HG03565 (cell line): Measurements from ENCODE around the gene RCAN2.
A peak's percentile ranks its signal among the peaks of the same experiment; 100 is the strongest.
"Not testable (repeated sequence)": the region's sequence is repeated elsewhere in the genome, so short reads cannot be mapped to it uniquely, and the experiment has no call there.

Experiments used
- ATAC-seq: cut with Tn5 transposase; IDR thresholded peaks from one replicate; pipeline ENCODE4 v1.9.1; 2021; ENCODE audit warnings: mild to moderate bottlenecking, moderate library complexity; ENCODE audit not compliant: unreplicated experiment

The RCAN2 gene

DNA sequence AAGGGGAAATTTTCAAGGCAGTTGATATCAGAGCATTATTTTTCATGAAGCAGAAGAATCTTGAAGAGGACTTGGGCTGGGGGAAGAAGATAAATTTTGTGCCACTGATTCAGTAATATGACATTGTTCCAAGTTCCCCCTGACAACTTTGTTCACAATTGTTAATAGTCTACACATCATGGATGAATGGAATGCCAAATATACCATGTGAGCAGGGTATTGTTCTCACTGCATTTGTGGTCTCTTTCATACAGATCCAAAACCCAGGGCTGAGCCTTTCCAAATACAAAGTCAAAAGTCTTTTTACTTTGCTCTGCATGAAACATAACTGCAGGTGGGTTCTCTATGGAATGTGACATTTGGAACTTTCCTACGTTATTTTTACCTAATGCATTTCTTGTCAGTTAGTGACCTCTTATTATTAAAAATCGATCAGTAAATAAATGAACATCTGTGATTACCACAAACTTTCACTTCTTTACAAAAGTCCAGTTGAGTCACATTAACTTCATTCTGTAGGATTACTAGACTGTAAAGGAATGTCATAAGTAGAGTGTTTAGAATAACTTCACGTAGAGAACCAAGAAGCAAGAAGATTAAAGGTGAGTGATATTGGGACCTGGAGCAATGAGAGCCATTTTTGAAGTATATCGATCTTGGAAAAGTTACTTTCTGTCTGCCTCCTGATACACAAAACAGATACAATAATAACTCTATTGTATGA lies 100.9 kb downstream of the RCAN2 start:
- ATAC-seq = no peak

DNA sequence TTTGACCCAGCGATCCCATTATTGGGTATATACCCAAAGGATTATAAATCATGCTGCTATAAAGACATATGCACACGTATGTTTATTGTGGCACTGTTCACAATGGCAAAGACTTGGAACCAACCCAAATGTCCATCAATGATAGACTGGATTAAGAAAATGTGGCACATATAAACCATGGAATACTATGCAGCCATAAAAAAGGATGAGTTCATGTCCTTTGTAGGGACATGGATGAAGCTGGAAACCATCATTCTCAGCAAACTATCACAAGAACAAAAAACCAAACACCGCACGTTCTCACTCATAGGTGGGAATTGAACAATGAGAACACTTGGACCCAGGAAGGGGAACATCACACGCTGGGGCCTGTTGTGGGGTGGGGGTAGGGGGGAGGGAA lies 103.5 kb downstream of the RCAN2 start:
- not testable (repeated sequence) for ATAC-seq

DNA sequence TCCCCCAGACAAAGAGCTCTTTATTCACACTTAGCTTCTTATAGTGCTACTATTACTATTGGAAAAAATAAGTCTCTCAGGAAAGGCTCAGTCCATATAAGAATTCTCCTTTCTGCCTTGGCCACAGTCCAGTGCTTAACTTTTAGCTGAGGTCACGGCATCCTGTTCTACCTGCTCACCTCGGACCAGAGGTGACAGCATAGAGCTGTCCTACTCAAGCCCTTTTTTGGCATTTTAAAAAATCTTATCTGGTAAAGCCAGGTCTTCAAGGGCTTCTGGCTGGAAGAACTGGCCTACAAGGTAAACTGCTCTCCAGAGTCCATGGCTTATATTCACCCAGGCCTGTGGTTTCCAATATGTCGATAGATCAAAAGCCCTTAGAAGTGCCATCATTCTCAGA lies 109.7 kb downstream of the RCAN2 start:
- no peak for ATAC-seq

DNA sequence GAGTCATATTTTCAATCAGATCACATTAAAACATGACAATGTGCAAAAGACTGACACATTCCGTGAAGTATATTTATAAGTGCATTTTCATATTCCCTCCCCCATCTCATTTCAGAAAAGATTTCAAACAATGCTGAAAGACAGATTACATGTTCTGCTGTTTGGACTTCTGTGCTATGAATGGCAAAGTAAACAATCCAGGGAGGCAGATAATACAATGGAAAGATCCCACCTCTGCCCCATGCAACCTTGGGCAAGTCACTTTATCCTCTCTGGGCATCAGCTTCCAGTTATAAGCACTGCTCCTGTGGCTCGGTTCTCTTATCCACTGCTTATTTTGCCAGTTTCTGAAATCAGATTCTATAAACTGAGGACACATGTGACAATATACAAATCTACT lies 110.2 kb downstream of the RCAN2 start:
- ATAC-seq = no peak

DNA sequence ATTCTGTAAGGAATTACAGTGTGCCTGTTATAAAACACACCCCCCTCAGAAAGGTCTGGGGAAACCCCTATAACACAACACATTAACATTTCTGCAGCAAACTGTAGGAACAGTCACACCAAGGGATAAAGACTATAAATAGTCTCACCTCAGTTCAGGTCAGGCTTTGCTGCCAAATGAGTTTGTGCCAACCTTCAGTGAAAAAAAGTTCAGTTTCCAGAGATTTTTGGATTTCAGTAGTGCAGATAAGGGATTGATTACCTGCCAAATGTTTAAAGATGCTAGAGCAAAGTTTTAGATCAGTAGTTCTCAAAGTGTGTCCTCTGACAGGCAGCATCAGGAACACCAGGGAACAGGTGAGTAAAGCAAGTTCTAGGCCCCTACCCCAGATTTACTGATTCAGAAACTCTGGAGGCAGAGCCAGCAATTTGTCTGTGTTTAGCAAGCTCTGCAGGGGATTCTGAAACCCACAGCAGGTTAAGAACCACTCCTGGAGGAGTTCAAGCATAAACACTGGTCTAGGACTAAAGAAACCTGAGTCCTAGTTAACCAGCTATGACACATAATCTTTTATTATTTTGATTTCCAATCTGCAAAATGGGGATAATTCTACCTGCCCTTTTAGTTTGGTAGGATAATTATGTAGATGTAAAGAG lies 111.0 kb downstream of the RCAN2 start:
- no peak for ATAC-seq

DNA sequence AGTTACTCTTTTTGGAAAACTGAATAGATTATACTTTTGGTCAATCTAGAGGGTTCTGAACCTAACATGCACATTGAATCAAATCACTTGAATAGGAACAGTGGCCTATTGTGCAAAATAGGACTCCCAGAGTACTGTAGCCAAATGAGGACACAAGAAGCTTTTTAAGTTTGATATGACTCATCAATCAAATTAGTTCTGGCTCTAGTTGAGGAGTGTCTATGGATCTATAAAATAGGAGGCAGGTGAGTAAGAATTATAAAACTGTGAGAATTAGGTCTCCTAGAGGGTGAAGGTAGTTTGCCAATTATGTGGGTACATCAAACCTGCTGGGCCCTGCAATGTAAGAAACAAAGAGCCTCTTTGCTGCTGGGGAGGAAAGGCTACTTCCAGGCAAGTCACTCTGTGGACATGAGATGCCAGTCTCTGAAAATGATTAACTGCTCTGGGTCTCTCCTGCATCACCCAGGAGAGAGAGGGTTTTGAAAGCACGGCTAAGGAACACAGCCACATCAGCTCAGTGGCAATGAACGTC lies 112.3 kb downstream of the RCAN2 start:
- ATAC-seq = no peak

DNA sequence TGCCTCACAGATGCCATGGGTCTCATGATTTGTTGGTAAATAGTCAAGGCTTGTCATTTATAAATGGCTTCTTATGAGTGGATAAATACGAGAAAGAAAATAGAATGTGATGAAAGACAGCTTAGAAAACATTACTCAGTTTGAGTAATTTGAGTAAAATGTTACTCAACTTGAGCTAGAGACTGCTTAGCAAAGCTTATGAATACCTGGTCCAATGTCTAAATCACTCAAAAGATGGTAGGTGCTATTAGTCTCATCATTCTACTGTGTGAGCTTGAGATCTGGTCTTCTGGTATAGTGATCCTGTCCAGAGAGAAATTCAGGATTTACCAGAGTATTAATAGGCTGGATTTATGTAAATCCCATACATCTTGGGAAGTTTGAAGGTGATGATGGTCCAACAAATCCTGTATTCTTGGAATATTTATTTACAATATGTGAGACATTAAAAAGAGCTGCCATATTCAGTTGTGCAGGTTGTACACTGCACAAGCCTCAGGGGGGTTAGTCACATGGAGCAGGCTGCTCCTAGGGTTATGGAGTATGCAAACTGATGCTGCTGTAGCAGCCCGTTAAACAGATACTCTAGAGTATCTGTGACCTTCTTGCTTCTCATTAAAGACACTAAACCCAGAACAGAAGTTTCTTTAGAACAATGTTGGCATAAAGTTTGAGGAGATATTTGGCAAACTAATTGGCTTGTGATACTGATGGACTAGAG lies 112.9 kb downstream of the RCAN2 start:
- ATAC-seq = no peak

DNA sequence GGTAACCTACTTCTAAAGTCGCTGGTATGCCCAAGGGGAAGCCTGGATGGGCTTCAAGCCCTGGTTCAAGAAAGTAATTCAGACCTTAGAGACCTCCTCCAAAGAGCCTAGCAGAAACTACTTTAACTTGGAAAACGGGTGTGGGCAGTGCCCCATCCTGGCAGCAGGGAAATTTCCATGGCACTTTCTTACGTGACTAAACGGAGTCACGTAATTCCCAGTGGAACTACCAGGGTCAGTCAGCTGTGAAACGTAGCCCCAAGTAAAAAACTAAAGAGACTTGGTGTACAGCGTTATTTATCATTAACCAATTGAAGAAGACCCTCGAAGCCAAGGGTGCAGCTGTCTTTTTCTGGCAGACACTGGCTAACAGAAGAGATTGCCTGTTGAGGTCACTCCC lies 114.0 kb downstream of the RCAN2 start:
- ATAC-seq = no peak

DNA sequence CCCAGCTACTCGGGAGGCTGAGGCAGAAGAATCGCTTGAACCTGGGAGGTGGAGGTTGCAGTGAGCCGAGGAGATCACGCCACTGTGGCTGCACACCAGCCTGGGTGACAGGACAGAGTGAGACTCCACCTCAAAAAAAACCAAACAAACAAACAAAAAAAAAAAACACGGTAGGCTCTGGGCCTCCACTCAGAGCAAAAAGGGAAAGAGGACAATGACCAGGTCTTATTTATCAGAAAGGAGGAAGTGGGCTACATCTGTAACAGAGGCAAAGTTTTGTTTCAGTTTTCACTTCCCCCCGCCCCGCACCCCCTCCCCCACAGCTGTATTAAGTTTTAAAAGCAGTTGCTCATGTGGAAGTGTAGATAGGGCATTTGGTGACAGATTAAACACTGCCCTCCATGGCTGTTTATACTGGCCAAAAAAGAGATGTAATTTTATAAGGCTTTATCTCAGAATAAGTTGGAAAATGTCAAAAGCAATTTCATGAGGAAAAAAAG lies 114.6 kb downstream of the RCAN2 start:
- ATAC-seq = peak; percentile 83

DNA sequence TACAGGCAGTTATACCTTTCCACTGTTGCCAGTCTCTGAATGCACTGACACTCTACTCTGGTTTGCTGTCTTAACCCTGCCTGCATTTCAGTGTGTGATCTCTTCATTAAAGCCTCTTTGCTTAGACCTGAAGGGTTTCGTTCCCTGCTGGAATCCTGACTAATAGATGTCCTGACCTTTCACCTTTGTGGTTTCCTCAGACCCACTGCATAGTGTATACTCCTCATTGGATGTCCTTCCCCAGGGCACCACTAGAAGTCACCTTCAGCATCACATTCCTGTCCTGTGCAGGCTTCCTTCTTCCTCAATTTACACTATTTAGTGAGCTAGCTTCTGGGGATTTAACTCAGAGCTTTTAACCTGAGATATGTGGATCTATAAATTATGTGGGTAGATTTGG lies 120.6 kb downstream of the RCAN2 start:
- no peak for ATAC-seq

DNA sequence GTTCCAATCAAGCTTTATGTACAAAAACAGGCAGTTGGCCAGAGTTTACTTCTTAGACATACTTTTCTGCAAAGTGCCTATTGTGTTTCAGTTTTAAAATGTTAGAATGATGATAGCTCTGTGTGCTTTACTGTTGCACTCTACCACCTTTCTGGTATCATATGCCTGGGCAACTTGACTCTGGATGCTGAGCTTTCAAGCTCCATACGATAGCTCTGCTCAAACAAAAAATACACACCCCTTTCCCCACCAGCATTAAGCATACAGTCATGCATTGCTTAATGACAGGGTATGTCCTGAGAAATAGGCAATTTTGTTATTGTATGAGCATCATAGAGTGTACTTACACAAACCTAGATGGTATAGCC lies 123.1 kb downstream of the RCAN2 start:
- no peak for ATAC-seq

DNA sequence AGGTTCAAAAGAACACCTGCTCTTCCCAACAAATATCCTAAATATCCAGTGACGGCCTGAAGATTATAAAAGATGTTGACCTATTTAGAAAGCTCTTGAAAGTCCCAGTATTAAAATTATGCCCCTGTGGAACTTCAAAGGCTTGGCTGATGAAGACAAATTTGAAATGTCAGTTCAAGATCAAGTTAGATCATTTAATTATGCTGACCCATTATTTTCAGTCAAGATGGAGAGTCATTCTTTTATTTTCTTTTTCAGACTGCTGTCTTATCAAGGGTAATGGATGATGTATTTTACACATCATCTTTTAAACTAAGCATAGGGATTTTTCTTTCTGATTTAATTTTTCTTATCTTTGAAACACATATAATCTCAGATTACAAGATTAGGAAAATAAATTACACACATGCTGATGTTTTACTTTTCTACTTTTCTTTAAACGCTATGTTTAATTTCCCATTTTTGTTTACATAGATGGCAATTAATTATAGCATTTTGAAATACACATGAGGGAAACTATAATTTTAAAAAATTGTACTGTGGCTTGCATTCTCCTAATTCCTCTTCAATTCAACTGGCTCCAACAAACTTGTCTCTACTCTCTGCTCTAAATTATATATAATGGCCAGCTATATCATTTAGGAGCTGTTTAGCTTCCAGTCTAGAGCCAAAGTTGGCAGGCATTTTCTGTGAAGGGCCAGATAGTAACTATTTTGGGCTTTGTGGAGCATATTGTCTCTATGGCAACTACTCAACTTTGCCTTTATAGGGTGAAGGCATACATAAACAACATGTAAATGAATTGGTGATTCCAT lies 123.7 kb downstream of the RCAN2 start:
- no peak for ATAC-seq

DNA sequence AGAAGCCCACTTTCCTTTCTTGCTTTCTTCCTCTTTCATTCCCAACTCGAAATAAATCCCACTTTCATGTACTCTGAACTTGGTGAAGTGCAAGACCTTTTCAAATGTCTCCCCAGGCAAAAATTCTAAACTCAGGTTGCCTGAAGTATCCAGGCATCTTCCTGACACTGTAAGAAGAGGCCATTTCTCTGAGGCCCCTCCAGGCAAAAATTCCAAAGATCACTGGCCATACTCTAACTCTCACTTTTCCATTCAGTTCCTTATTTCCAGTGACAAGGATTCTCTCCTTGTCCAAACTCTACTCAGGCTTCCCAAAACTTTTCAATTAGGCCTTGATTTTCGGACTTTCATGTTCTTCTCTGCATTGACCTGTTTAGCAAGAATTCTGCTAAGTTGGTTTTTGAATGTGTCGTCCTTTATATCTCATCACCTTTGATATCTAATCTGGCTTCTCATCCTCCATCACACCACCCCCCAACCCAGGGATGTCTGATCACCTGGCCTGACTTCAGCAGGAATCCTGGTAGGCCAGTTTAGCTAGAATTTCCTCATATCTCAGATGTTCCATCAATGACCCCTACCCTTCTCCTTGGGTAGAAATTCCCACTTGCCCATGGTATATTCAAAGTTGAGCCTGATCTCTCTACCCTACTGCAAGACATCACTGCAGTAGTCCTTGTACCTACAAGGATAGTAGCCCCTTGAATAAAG lies 124.9 kb downstream of the RCAN2 start:
- ATAC-seq = no peak

DNA sequence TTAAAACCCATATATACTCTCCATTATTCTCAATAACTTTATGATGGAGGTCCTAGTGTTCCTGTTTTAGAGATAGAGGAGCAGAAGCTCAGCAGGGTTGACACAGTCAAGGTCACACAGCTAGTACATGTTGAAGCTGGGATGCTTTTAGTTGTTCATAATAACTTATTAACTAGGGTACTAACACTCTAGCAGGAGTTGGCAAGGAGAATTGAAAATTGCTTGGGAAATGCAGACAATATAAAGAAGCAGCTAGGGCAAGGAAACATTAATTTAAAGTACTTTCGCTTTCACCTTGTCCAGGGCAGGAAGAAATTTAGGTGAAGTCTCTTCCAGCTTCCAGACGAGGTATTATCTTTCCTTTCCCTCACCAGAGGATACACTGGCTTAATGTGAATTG lies 133.7 kb downstream of the RCAN2 start:
- ATAC-seq = no peak

DNA sequence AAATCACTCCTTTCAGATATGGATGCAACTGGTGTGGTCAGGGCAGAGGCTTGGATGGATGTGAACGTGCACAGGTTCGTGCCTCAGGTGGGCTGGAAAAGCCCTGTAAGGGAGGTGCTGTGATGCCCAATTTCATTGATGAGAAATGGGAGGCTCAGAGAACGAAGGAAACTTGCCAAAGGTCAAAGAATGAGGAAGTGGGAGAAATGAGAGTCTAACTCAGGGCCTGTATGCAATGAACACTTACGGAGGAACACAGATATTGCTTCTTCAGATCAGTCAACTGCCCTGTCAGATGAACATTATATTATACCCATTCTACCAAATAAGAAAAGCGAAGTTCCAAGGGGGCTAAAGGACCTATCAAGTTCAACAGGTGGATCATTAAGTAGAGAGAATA lies 134.7 kb downstream of the RCAN2 start:
- ATAC-seq = no peak

DNA sequence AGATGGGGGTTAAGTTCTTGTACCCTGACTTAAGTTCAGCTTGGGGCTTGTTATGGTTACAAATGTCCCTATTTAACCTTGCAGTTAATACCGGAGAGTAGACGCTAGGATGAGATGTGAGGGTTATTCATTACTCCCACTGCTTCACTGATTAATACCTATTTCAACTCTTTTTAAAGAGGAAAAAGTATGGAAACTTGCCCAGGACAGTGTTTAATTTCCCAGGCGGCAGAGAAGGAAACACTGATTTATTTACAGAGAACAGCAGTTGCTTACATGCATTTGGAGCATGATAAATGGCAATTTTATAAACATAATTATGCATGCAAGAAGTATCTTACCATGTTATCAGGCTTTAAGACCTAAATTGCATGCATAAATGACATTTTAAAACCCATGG lies 137.7 kb downstream of the RCAN2 start:
- no peak for ATAC-seq

DNA sequence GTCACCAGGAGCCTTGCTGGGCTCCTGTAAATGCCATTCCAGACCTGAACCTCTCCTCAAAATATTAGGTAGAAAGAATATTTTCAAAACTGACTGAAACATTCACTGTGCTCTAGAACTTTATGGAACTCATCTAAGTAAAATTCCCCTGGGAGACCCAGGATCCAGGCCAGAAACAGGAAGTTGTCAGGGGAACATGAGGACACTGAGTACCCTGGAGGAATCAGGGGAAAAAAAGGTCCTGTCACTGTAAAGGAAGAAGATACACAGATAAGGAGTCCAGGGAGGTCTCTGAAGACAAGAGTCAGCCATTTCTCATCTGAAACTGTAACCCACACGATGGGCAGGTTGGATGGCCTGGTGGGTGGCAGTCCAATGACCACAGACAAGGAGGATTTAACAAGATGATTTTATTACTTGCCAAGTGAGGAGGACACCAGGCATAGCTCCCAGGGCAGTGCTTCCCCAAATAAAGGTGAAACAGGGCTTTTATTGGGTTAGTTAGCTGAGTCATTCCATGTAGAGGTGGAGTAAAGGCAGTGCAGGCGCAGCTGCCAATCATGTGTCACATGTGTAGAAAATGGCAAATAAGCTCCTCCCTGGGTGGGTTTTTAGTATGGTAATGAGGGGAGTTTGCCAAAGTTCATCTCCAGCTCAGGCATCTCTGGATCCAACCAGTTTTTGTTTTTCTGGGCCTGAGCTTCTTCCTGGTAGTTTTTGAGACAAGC lies 138.5 kb downstream of the RCAN2 start:
- no peak for ATAC-seq

DNA sequence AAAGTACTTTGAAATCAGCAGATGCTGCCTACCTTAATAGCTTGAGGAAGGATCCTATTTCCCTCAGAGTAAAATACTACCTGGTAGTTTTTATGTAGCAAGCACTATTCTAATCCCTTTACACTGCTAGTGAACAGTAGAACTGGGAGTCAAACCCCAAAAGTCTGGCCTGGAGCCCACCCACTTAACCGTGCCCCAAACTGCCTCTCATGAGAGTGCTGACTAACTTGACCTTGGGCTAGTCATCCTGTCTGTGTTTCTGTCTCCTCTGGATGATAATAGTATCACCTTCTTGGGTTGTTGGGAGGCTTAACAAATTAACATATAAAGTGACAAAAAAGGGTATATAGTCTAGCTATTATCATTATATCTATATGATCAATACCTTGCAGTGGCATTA lies 140.5 kb downstream of the RCAN2 start:
- no peak for ATAC-seq

DNA sequence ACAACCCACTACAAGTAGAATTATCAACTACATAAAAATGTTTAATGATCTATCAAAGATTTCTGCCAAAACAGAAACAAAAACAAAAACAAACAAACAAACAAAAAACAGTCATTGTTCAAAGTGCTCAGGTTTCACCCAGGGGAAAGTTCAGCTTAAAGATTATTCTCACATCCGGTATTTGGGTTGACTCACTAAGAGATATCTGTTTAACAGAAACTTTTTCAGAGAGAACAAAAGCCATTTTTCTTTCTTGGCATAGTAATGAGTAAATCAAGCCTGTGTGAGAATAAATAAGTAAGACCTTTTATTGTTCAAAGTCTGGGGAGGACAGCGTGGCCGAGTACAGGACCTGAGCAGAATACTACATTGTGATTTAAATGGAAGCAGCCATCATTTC lies 143.6 kb downstream of the RCAN2 start:
- no peak for ATAC-seq

DNA sequence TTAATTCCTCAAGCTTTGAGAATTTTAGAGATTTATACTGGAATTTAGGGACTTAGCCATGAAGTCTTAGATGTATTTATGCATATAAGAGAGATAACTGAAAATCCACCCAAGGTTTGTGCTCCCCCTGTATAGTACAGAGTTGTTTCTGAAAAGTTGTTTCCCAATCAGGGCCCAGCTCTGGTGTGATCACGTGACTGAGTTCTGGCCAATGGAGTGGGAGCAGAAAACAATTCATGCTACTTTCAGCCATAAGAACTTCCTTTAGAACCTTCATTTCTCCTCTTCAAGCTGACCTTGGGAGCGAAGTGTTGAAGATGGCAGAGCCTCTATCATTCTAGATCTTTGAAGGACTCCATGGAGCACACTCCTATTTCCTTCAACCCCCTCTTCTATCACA lies 151.0 kb downstream of the RCAN2 start:
- ATAC-seq = no peak
